NCI-H1092 treated with DMSO at 0.1 percent for 48 hours (cell line): ENCODE data around the gene PRDM16.
A peak's percentile ranks its signal among the peaks of the same experiment; 100 is the strongest.

Source experiments
- DNase-seq: peaks from one replicate; lab custom pipeline; 2025; lab: John Stamatoyannopoulos, UW

PRDM16 gene

GRCh38 chr1:3124246-3124645 is 55.2 kb downstream of the PRDM16 start:
- DNase-seq = no peak

GRCh38 chr1:3125078-3125477 is 56.1 kb downstream of the PRDM16 start:
- DNase-seq = no peak

GRCh38 chr1:3125546-3126368 is 56.8 kb downstream of the PRDM16 start:
- DNase-seq = no peak

- DNase-seq = peak; percentile 4
These were observed 58.0 kb downstream of the PRDM16 start for GRCh38 chr1:3126756-3127678.

GRCh38 chr1:3127738-3128137 is 58.7 kb downstream of the PRDM16 start:
- DNase-seq = no peak

GRCh38 chr1:3128431-3129132 is 59.6 kb downstream of the PRDM16 start:
- no peak for DNase-seq

GRCh38 chr1:3129133-3129490 is 60.1 kb downstream of the PRDM16 start:
- no peak for DNase-seq

GRCh38 chr1:3130268-3130667 is 61.3 kb downstream of the PRDM16 start:
- DNase-seq = no peak

GRCh38 chr1:3132660-3133059 is 63.7 kb downstream of the PRDM16 start:
- DNase-seq = no peak

- DNase-seq = no peak
These were observed 64.7 kb downstream of the PRDM16 start for GRCh38 chr1:3133686-3134085.

GRCh38 chr1:3134381-3135072 is 65.5 kb downstream of the PRDM16 start:
- no peak for DNase-seq

- peak; percentile 11 for DNase-seq
These were observed 66.2 kb downstream of the PRDM16 start for GRCh38 chr1:3135073-3135702.

GRCh38 chr1:3135744-3136455 is 66.9 kb downstream of the PRDM16 start:
- no peak for DNase-seq

GRCh38 chr1:3136532-3136931 is 67.5 kb downstream of the PRDM16 start:
- DNase-seq = no peak

- DNase-seq = no peak
These were observed 68.4 kb downstream of the PRDM16 start for GRCh38 chr1:3137111-3138100.

GRCh38 chr1:3138623-3139151 is 69.7 kb downstream of the PRDM16 start:
- DNase-seq = no peak

- DNase-seq = no peak
These were observed 70.4 kb downstream of the PRDM16 start for GRCh38 chr1:3139451-3139852.

GRCh38 chr1:3139871-3140361 is 70.9 kb downstream of the PRDM16 start:
- DNase-seq = no peak

GRCh38 chr1:3140437-3140836 is 71.4 kb downstream of the PRDM16 start:
- DNase-seq = no peak
